HG02884 (cell line): ENCODE results near the gene RNF208.

Experiments
- ATAC-seq: cut with Tn5 transposase; IDR thresholded peaks from one replicate; pipeline ENCODE4 v1.9.1; 2021; ENCODE audit warnings: mild to moderate bottlenecking, moderate library complexity; ENCODE audit not compliant: unreplicated experiment

RNF208 gene

DNA sequence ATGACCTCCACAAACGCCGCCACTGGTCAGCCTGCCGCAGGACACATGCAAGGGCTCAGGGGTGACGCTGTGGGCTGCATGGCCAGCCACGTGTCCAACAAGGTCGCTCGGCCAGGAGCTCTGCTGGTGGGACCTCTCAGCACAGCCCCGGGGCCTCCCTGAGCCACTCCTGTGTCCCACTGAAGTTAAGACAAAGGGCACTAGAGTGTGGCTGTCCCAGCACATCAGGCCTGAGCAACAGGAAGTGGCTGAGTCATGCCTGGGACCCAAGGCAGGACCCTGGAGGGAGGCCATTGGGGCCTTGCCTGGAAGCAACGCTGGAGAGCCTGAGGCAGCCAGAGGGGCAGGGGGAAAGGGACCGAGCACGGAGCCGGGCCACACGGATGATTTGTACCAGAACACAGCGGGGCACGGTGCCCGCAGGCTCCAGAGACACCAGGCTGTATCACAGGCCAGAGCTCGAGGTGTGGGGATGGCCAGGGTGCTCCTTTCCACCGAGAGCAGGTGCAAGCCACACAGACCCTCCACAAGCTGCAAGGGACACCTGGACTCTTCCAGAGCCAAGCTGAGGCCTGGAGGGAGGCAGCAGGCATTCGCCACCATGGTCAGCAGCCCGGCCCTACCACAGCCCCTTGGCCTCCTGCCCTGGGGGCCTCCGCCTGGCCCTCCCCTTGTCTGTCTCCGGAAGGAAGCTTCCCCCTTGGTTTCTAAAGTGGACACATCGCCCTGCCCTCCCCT lies 43.7 kb downstream of the RNF208 start:
- no peak for ATAC-seq

DNA sequence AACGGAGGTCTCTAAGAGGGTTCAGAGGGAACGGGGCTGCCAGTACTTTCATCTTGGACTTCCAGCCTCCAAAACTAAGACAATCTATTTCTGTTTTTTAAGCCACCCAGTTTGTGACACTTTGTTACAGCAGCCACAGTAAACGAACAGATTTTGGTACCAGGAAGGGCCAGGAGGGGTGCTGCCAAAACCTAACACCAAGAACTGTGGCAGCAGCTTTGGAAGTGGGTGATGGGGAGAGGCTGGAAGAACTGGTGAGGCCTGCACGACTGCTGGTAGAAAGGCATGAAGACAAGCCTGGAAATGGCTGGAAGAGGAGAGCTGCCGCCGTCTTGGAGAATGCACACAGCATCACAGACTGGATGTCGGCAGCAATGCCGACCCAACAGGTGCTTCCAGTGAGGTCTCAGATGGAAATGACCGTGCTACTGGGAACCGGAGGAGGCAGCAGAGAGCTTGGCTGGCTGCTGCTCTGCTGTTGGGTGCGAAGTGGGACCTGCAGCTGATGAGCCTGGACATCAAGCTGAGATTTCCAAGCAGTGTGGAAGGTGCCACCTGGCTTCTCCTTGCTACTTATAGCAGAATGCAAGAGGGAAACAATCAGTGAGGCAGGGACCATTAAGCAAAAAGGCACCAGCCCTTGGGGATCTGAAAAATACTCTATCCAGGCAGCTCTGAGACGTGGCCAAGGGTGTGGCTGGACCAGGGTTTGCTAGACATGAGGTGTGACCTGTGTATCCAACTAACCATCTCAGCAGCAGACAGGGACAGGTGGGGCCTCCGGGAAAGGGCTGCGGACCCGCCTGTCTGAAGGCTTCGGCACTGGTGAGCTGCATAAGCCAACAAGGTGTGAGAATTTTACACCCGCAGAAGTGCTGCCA lies 45.5 kb downstream of the RNF208 start:
- ATAC-seq, result no peak

DNA sequence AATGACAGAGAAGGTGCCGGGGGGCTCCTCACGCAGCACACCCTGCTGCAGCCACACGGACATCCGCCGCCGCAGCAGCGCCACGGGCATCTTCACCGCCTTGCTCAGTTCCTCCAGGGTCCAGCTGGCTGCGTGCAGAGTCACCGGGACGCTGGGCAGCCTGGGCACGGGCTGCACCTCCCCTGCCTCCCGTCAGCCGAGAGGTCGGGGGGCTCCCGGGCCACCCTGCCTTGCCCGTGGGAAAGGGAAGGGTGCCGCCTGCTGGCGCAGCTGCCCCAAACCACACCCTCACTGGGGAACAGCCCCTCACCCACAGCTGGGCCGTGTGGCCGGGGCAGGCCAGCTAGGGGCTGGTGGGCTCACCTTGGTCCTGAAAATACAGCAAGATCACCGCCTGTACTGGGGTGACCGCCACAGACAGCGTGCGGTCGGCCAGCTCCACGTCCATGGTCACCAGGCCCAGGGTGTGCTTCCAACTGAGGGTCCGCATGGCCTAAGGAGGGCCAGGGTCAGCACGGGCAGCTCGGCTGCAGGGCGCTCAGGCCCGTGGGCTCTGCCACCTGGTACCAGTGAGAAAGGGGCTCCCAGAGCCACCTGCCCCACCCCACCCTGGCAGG lies 46.6 kb downstream of the RNF208 start:
- no peak for ATAC-seq

DNA sequence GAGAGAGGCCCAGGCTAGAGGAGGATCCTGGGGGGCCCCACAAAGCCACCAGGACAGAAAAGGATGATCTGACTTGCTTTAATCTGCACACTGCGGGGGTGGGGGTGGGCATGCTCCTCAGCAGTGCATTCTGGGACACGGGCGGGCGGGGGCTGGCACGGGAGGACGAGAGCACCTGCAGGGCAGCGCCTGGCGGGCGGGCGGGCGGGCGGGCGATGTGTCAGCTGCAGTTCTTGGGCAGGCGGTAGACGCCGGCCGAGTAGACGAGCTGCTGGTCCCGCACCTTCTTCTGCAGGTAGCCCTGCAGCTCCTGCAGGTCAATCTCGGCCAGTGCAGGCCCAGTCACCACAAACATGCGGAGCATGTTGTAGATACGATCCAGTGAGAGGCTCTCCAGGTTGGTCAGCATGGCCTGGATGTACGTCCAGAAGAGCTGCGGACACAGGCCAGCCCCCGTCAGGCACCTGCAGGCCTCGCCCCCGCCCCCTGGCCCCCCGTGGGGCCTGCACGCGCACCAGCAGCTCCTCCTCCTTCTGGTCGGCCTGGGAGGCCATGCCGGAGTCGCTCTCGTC lies 47.2 kb downstream of the RNF208 start:
- ATAC-seq, result no peak

DNA sequence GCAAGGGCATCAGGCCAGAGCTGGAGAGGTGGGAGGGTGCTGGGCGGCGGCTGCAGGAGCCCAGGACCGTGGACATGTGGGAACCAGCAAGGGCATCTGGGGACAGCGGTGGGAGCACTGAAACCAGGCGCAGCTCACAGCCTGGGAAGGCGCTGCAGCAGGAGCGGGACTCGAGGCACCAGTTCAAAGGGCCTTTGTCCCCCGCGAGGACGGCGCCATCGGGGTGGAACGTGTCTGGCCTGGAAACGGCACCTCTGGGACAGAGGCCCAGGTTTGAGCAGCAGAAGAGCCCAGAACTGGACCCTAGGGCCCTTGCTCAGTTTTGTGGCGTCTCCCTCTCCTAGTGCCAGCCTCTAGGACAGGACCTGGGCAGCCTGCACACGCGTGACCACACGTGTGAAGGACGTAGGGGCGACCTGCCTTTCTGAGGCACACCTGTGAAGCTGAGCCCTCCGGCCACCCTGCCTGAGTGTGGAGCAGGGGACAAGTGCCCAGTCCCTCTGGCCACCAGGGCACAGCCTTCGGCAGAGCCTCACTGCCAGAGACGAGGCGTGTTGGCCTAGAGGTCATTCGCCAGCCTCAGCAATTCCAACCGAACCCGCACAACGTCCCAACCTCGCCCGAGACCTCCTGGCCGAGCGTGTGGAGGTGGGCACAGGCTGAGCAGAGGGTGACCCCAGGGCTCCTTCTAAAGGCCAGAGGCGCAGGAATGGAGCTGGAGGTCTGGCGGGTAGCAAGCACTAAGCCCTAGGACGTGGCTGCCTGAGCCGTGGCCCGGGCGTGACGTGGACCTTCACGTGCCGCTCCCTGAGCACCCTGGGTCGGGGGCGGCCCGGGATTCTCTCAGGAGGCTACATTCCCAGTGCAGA lies 48.0 kb downstream of the RNF208 start:
- no peak for ATAC-seq

DNA sequence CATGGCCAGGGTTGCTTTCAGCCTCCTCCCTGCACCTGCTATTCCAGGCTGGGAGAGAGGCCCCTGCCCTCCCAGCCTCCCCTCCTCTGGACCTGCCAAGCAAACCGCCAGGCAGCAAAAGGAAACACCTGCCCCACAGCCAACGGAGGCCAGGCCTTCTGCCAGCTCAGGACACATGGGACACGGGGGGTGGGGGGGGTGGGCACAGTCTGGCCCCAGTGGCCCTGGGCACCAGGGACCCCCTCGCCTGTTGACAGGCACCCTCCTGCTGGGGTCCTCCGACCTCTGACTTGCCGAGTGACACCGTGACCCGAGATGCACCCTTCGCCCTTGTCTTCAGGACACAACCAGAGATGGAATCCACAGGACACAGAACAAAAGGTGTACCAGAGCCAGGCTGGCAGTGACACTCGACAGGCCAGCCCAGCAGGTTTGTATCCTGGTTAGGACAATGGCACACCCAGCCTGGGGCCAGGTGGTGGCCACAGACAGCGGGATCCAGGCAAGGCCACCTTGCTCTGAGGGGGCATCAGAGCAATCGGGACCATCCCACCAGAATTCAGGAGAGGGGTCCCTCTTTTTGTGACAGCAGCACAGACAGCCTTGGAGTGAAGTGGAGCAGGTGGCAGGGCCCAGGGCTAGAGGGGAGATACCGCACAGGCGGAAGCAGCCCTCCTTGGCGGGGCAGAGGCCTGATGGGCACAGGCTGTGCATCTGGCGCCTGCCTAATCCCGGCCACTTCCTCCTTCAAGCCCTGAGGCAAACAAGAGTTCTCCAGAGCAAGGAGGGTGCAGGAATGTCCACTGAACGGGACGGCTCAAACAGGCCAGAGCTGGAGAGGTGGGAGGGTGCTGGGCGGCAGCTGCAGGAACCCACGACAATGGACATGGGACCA lies 48.9 kb downstream of the RNF208 start:
- no peak for ATAC-seq

DNA sequence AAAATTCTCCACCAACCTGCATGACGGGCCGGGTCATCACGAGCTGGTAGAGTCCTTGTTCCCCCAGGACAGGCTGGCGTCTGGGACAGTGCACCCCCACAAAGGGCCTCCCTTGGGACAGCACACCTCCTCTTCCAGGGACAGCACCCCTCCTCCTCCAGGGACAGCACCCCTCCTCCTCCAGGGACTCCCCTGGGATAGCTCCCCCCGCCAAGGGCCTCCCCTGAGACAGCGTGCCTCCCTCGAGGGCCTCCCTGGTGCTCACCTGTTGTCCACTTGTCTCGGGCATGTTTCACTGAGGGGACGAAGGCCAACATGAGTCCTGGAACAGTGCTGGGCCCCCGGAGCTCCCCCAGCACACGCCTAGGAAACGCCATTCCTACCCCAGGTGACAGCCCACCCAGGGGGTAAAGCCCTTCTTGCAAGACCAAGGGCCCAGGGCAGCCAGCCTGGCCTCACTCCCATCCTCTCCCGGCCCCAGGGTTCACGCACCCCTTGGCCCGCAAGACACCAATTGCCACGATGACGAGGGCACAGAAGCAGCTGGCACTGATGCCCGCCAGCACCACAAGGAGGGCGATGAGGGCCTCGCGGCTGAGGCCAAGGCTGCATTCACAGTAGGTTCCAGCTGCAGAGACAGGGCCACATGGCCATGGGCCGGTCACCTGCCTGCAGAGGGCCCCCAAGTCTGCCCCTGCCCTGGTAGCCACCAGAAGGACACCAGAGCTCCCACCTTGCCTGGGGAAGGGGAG lies 50.7 kb downstream of the RNF208 start:
- no peak for ATAC-seq

DNA sequence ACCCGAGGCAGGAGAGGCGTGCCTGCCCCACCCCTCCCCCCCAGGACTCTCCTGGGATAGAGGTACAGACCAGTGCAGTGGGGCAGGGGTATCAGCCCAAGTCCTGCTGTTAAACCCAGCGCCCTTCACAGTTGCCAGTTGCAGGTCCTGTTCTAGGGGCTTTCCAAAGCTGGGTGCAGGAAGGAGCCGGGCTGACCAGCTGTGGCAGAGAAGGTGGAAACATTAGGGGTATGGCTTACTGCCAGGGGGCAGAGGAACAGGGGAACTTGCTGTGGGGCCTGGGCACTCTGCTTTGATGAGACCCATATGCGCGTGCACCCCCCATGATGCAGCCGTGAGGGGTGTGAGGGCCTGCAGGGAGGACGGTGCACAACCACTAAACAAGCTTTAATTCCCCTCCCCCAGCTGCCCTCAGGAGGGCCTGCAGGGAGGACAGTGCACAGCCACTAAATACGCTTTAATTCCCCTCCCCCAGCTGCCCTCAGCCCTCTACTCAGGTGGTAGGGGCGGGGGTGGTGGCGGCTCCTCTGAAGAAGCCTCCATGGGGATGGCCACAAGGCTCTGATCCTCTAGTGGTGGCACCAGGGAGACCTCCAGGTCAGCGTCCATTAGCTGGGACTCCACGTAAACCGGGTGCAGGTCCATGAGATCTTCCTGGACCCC lies 51.4 kb downstream of the RNF208 start:
- no peak for ATAC-seq
